Measurements from ENCODE around the gene NNAT. TPM values are rescaled to one million over a fixed set of nuclear protein-coding genes. Genes with fewer than 3 reads are reported as not detected.

NNAT gene
- total and polyA plus RNA-seq, 2 of the 8 experiments (the other 6 are each of a cell fraction or from before 2014, with no cell fraction given), result 66.8 to 175 TPM

GRCh38 chr20:37558779-37559178 lies 37.7 kb downstream of the NNAT start (continued):
- no peak for TF ChIP-seq NANOG (IDR thresholded peaks at IDR 0.05; ENCODE audit: insufficient read depth, low read depth, low read length, poor library complexity, severe bottlenecking)
